H1 (cell line): Measurements from ENCODE around the gene POM121C. TPM values are rescaled to one million over a fixed set of nuclear protein-coding genes. Genes with fewer than 3 reads are reported as not detected.
A peak's percentile ranks its signal among the peaks of the same experiment; 100 is the strongest.
"Not testable (repeated sequence)": the region's sequence is repeated elsewhere in the genome, so short reads cannot be mapped to it uniquely, and the experiment has no call there.

ENCODE experiments used
- CTCF ChIA-PET: fragments of 300-600 bp; sonication (Branson Sonifier 250); formaldehyde crosslinking; loops from one replicate; lab custom pipeline; 2021; ENCODE audit not compliant: partially characterized antibody; lab: Charles Lee
- POLR2A ChIA-PET: fragments of 300-600 bp; sonication (Branson Sonifier 250); formaldehyde crosslinking; loops from one replicate; lab custom pipeline; 2021; ENCODE audit warnings: inconsistent platforms; ENCODE audit not compliant: partially characterized antibody; lab: Charles Lee
- DNase-seq, 2 experiments: peaks; one replicate each; pipeline versions ENCODE4 v3.0.0 to v3.0.0-alpha.2; 2010 to 2022; ENCODE audit warnings: low spot score in 2 of 2, low read depth in 1 of 2, mixed read lengths in 1 of 2
- FAIRE-seq: peaks from 2 replicates; lab custom pipeline; 2011; peaks lifted over from hg19 to GRCh38; lab: Jason Lieb, UNC
- H2AFZ ChIP-seq: 2 replicates; pipeline ENCODE4 v1.8.1; 2012; ENCODE audit warnings: low read length, inconsistent platforms
- H2AK5ac ChIP-seq: 2 replicates; pipeline ENCODE4 v1.6.1; 2013; ENCODE audit warnings: low read depth, low read length
- H2BK120ac ChIP-seq: replicated peaks from 2 replicates; pipeline ENCODE3; 2013; ENCODE audit warnings: low read depth, low read length, inconsistent platforms
- H2BK12ac ChIP-seq: 2 replicates; pipeline ENCODE4 v1.6.1; 2013; ENCODE audit warnings: low read depth, low read length
- H2BK15ac ChIP-seq: 2 replicates; pipeline ENCODE4 v1.6.1; 2013; ENCODE audit warnings: low read length
- H2BK20ac ChIP-seq: 2 replicates; pipeline ENCODE4 v1.6.1; 2013; ENCODE audit warnings: low read length
- H2BK5ac ChIP-seq: 2 replicates; pipeline ENCODE4 v1.6.1; 2013; ENCODE audit warnings: low read depth, low read length
- H3K14ac ChIP-seq: 2 replicates; pipeline ENCODE4 v1.6.1; 2013; ENCODE audit warnings: inconsistent platforms; ENCODE audit not compliant: insufficient read length
- H3K18ac ChIP-seq: 2 replicates; pipeline ENCODE4 v1.6.1; 2013; ENCODE audit warnings: low read length; ENCODE audit errors: extremely low read depth
- H3K23ac ChIP-seq: 2 replicates; pipeline ENCODE4 v1.6.1; 2013; ENCODE audit warnings: inconsistent platforms; ENCODE audit not compliant: insufficient read length
- H3K23me2 ChIP-seq: 2 replicates; pipeline ENCODE4 v1.6.1; 2013; ENCODE audit warnings: low read depth, low read length
- H3K27ac ChIP-seq: 2 replicates; pipeline ENCODE4 v1.6.1; 2011; ENCODE audit warnings: low read depth, low read length, inconsistent platforms
- H3K27me3 ChIP-seq, 4 experiments: replicated peaks in 1 of 4; 1 replicate in 1 of 4; 2 replicates in 3 of 4; pipeline versions ENCODE4 v1.6.1 to v1.8.1; 2011 to 2013; ENCODE audit warnings: low read length in 3 of 4, mild to moderate bottlenecking in 3 of 4, inconsistent platforms in 2 of 4, mixed read lengths in 2 of 4, moderate library complexity in 1 of 4; ENCODE audit not compliant: control insufficient read depth in 3 of 4, insufficient read depth in 3 of 4; ENCODE audit errors: extremely low read depth in 1 of 4
- H3K36me3 ChIP-seq, 4 experiments: 2 replicates each; pipeline versions ENCODE4 v1.6.1 to v1.8.1; 2011 to 2013; ENCODE audit warnings: mild to moderate bottlenecking in 4 of 4, low read length in 3 of 4, moderate library complexity in 2 of 4, control low read depth in 1 of 4, inconsistent platforms in 1 of 4; ENCODE audit not compliant: insufficient read depth in 4 of 4, control insufficient read depth in 2 of 4
- H3K4ac ChIP-seq: replicated peaks from 2 replicates; pipeline ENCODE3; 2013; ENCODE audit warnings: low read length, low read depth, mixed read lengths, inconsistent platforms; ENCODE audit not compliant: insufficient read length
- H3K4me1 ChIP-seq, 4 experiments: replicated peaks in 1 of 4; 1 replicate in 1 of 4; 2 replicates in 3 of 4; pipeline versions ENCODE4 v1.6.1 to v1.8.1; 2011 to 2013; ENCODE audit warnings: low read length in 3 of 4, inconsistent platforms in 2 of 4, mixed read lengths in 1 of 4; ENCODE audit not compliant: insufficient read depth in 4 of 4, control insufficient read depth in 3 of 4
- H3K4me2 ChIP-seq, 2 experiments: 2 replicates each; pipeline versions ENCODE4 v1.6.1 to v1.8.1; 2011 to 2013; ENCODE audit warnings: low read depth in 2 of 2, low read length in 2 of 2, control low read depth in 1 of 2, inconsistent platforms in 1 of 2, mild to moderate bottlenecking in 1 of 2; ENCODE audit not compliant: insufficient read depth in 1 of 2
- H3K4me3 ChIP-seq, 4 experiments: fragments of 200-600, 300-600 bp in 1 of 4; sonication (generic), shearing (Covaris generic), sonication (Bioruptor Twin) in 1 of 4; 2 replicates each; pipeline versions ENCODE4 v1.5.1 to v1.8.1; 2011 to 2016; ENCODE audit warnings: low read length in 4 of 4, low read depth in 3 of 4, control low read depth in 2 of 4, inconsistent platforms in 2 of 4, mild to moderate bottlenecking in 2 of 4, mixed read lengths in 1 of 4, moderate library complexity in 1 of 4; ENCODE audit not compliant: insufficient read depth in 2 of 4; ENCODE audit errors: extremely low read depth in 1 of 4
- H3K56ac ChIP-seq: replicated peaks from 2 replicates; pipeline ENCODE3; 2013; ENCODE audit warnings: low read depth, mild to moderate bottlenecking, mixed read lengths, low read length, inconsistent platforms; ENCODE audit not compliant: insufficient read length
- H3K79me1 ChIP-seq: 2 replicates; pipeline ENCODE4 v1.6.1; 2013; ENCODE audit warnings: low read depth, low read length, control low read depth
- H3K79me2 ChIP-seq, 2 experiments: 2 replicates each; pipeline versions ENCODE4 v1.6.1 to v1.8.1; 2012 to 2013; ENCODE audit warnings: low read length in 2 of 2, mild to moderate bottlenecking in 2 of 2, inconsistent platforms in 1 of 2; ENCODE audit not compliant: insufficient read depth in 2 of 2, control insufficient read depth in 1 of 2
- H3K9ac ChIP-seq, 4 experiments: replicated peaks in 1 of 4; 1 replicate in 1 of 4; 2 replicates in 3 of 4; pipeline versions ENCODE4 v1.6.1 to v1.8.1; 2011 to 2013; ENCODE audit warnings: low read depth in 3 of 4, low read length in 3 of 4, control low read depth in 2 of 4, mild to moderate bottlenecking in 2 of 4, moderate library complexity in 2 of 4, inconsistent platforms in 1 of 4; ENCODE audit errors: extremely low read depth in 1 of 4
- H3K9me3 ChIP-seq, 2 experiments: 2 replicates each; pipeline versions ENCODE4 v1.6.1 to v1.8.1; 2012 to 2013; ENCODE audit warnings: mild to moderate bottlenecking in 2 of 2, moderate library complexity in 2 of 2, control low read depth in 1 of 2, inconsistent platforms in 1 of 2, low read depth in 1 of 2, low read length in 1 of 2, mixed read lengths in 1 of 2; ENCODE audit not compliant: insufficient read depth in 2 of 2
- H4K20me1 ChIP-seq, 2 experiments: replicated peaks in 1 of 2; 2 replicates each; pipeline versions ENCODE3 to v1.8.1; 2011 to 2013; ENCODE audit warnings: inconsistent platforms in 2 of 2, low read length in 2 of 2, mild to moderate bottlenecking in 1 of 2; ENCODE audit not compliant: insufficient read depth in 2 of 2, control insufficient read depth in 1 of 2
- H4K5ac ChIP-seq: 2 replicates; pipeline ENCODE4 v1.6.1; 2013; ENCODE audit warnings: low read length, low read depth, mixed read lengths, inconsistent platforms; ENCODE audit not compliant: insufficient read length
- H4K8ac ChIP-seq: 2 replicates; pipeline ENCODE4 v1.8.0; 2013; ENCODE audit warnings: mild to moderate bottlenecking, moderate library complexity, low read length, inconsistent platforms; ENCODE audit not compliant: insufficient read depth; ENCODE audit errors: extremely low read depth
- H4K91ac ChIP-seq: replicated peaks from 2 replicates; pipeline ENCODE3; 2013; ENCODE audit warnings: low read length, mixed read lengths, inconsistent platforms; ENCODE audit not compliant: insufficient read length
- KDM4A ChIP-seq: IDR thresholded peaks from one replicate; pipeline ENCODE4 v1.7.1; 2012; ENCODE audit warnings: low read depth, mild to moderate bottlenecking, moderate library complexity, low read length, inconsistent platforms; ENCODE audit not compliant: severe bottlenecking
- SIN3A ChIP-seq, 2 experiments: IDR thresholded peaks in 1 of 2; conservative IDR thresholded peaks in 1 of 2; 2 replicates each; pipeline ENCODE4 v1.6.1; 2011 to 2012; ENCODE audit warnings: low read length in 2 of 2, improper control_type of control experiment in 1 of 2, low read depth in 1 of 2, mild to moderate bottlenecking in 1 of 2
- whole genome bisulfite sequencing, 2 experiments: shearing (Covaris generic) in 1 of 2; methylation state at CpG; one replicate each; pipeline versions ENCODE4 v1.1.6 to v1.1.7; 2013 to 2015; ENCODE audit warnings: low lambda C conversion rate in 2 of 2, mixed read lengths in 2 of 2, inconsistent platforms in 1 of 2, low coverage in 1 of 2, missing lambda C conversion rate in 1 of 2; ENCODE audit not compliant: insufficient replicate concordance in 2 of 2, insufficient coverage in 1 of 2, insufficient read length in 1 of 2; ENCODE audit errors: extremely low coverage in 1 of 2, missing lambda C conversion rate in 1 of 2; 5-methylcytosine and 5-hydroxymethylcytosine counted together
- polyA plus RNA-seq, 7 experiments: library from polyadenylated mRNA; depleted of rRNA in 3 of 7; stranded (reverse) in 5 of 7; unstranded in 2 of 7; fragments of >200 nt in 5 of 7; fragments of 200-250 nt in 2 of 7; gene quantifications; 1 replicate in 5 of 7; 2 replicates in 1 of 7; 4 replicates in 1 of 7; pipeline versions ENCODE4 v1.2.1 to v1.2.3, GENCODE V29; 2011 to 2013; ENCODE audit warnings: missing spikeins in 2 of 7, mixed read lengths in 2 of 7
- total RNA-seq: library from RNA; stranded (reverse); fragmentation: NEBNext Ultra II Directional; extraction: Animal tissue kit (Norgen Biotek cat#: 25700); gene quantifications from 2 replicates; pipeline ENCODE4 v1.2.1, GENCODE V29; 2021

POM121C gene
- total and polyA plus RNA-seq, 2 of the 8 experiments (the other 6 are each of a cell fraction or from before 2014, with no cell fraction given) = 16.5 to 58.0 TPM

DNA sequence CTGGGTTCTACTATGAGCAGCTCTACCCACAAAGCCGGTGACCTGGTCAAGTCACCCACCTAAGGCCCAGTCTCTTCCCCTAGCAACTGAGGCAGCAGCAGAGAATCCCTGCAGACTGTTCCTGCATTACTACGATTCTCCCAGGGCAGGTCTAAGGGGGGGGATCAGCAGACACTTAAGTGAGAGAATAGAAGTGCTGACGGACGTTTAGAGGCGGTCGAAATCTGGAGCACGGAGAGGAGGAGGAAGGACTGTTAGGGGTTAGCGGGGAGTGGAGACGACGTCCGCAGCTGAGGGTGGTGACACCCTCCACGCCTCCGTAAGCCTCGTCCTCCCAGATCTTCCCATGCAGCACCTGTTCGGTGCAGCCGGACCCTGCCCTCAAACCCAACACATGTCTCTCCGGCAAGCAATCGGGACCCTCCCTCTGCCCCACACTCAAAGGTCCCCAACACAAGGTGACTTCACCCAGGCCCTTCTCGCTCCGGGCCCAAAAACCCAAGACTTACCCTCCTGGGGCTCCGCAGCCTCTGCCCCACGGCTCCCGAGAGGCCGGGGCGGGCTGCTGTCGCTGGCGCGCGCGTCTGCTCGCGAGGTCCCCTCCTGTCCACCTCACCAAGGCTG lies 632 bp downstream of the POM121C start:
- H3K79me2 ChIP-seq, H3K27ac ChIP-seq, H2BK15ac ChIP-seq, H2BK5ac ChIP-seq, DNase-seq, H3K36me3 ChIP-seq, FAIRE-seq, H2BK20ac ChIP-seq, H4K20me1 ChIP-seq, H3K23ac ChIP-seq, H4K91ac ChIP-seq, H3K14ac ChIP-seq, H4K5ac ChIP-seq, H3K4ac ChIP-seq, H3K79me1 ChIP-seq, H3K56ac ChIP-seq, H3K9me3 ChIP-seq, H2BK120ac ChIP-seq, CTCF ChIA-PET, H2BK12ac ChIP-seq, H2AK5ac ChIP-seq, H4K8ac ChIP-seq, H3K18ac ChIP-seq, H3K4me1 ChIP-seq, H3K23me2 ChIP-seq, H3K27me3 ChIP-seq, H2AFZ ChIP-seq: not testable (repeated sequence)
- POLR2A ChIA-PET = interaction anchor here (1.3 kb wide), 2 partner anchors 46 to 159 kb away, joined by 4 to 6 read pairs; no protein-coding TSS in a partner anchor
- 4% methylated on average over 25 of the region's 32 CpGs; no CpG with 5 or more reads in 1 of the 2 experiments for WGBS, 2 experiments
- Histone ChIP-seq H3K9ac (peak overlapping the region in 2 of 4 experiments; percentile 57 to 79; a peak in 5 of 7 replicates), H3K4me2 (peak overlapping the region; percentile 71 to 75), H3K4me3 (peak overlapping the region; percentile 64 to 90 (median 77))
- TF ChIP-seq KDM4A = peak; percentile 18
- TF ChIP-seq SIN3A (conservative IDR thresholded peaks at IDR 0.05 in 1 of 2, IDR thresholded peaks at IDR 0.05 in 1 of 2; ENCODE audit: low read depth in 1 of 2, low read length in 2 of 2) = peak in 1 of 2 experiments; percentile 4; a peak in 1 of 4 replicates
